ENCODE measurements around the gene HMG20B.

- TF ChIP-seq CTCF (IDR thresholded peaks at IDR 0.05) (no peak), EZH2phosphoT487 (IDR thresholded peaks at IDR 0.05) (no peak), EZH2 (IDR thresholded peaks at IDR 0.05) (no peak)
These were observed 32.2 kb downstream of the HMG20B start for GRCh38 chr19:3604987-3605343.
